ENCODE measurements around the gene ASXL2.

Gene ASXL2

GRCh38 chr2:25809646-25810045 is 68.6 kb downstream of the ASXL2 start:
- Histone ChIP-seq H3K27ac (no peak overlapping the region), H3K36me3 (peaks cover 22% of the 10 kb centered on the region), H3K4me3 (ENCODE audit: low read depth, low read length) (no peak overlapping the region), H3K27me3 (ENCODE audit: insufficient read depth, low read depth, severe bottlenecking) (no peaks in the 10 kb centered on the region), H3K9me3 (ENCODE audit: severe bottlenecking) (no peaks in the 10 kb centered on the region)
- DNase-seq: no peak
- no peak for TF ChIP-seq CTCF (IDR thresholded peaks at IDR 0.05; ENCODE audit: low read depth, low read length)

DNA sequence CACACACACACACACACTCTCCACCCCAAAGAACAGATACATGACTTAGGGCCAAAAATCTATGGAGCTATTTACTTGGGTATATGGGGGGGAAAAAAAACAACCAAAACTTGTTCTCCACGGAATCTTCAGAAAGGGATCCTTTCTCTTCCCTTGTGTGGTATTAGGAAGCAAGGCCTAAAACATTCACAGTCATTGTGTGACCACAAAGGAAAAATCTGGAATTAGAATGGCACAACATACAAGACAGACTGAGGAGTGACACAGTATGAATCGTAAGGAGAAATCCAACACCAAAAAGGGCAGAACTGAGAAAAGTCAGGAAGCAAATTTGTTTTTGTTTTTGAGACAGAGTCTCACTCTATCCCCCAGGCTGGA is 70.3 kb downstream of the ASXL2 start:
- DNase-seq: no peak
- Histone ChIP-seq H3K27me3 (ENCODE audit: insufficient read depth, low read depth, severe bottlenecking) (no peaks in the 10 kb centered on the region), H3K4me3 (ENCODE audit: low read depth, low read length) (no peak overlapping the region), H3K36me3 (peaks cover 37% of the 10 kb centered on the region), H3K27ac (no peak overlapping the region), H3K9me3 (ENCODE audit: severe bottlenecking) (no peaks in the 10 kb centered on the region)
- TF ChIP-seq CTCF (IDR thresholded peaks at IDR 0.05; ENCODE audit: low read depth, low read length): no peak

GRCh38 chr2:25806941-25807340 is 71.3 kb downstream of the ASXL2 start:
- DNase-seq: no peak
- H3K9me3 ChIP-seq (ENCODE audit: severe bottlenecking): no peaks in the 10 kb centered on the region
- H3K4me3 ChIP-seq (ENCODE audit: low read depth, low read length): no peak overlapping the region
- no peaks in the 10 kb centered on the region for H3K27me3 ChIP-seq (ENCODE audit: insufficient read depth, low read depth, severe bottlenecking)
- no peak for TF ChIP-seq CTCF (IDR thresholded peaks at IDR 0.05; ENCODE audit: low read depth, low read length)
- H3K36me3 ChIP-seq: peaks cover 43% of the 10 kb centered on the region
- H3K27ac ChIP-seq: no peak overlapping the region

DNA sequence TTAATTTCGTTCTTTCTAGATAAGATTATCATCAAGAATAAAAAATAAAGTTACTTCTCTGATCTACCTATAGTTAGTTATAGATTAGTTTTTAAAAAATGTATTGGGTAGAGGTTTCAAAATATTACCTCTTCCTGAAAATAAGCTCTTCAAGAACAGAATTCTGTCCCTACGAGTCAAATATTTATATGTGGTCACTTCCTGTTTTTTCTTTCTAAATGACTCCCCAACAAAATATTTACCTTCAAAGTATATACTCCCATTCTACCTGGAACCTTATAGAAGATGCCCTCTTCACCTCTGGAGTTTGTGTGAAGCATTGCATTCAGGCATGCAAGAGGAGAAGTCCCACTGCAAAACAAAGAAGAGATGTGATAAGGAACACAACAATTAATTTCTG is 72.3 kb downstream of the ASXL2 start:
- peaks cover 44% of the 10 kb centered on the region for H3K36me3 ChIP-seq
- no peak overlapping the region for H3K27ac ChIP-seq
- TF ChIP-seq CTCF (IDR thresholded peaks at IDR 0.05; ENCODE audit: low read depth, low read length): no peak
- H3K9me3 ChIP-seq (ENCODE audit: severe bottlenecking): no peaks in the 10 kb centered on the region
- no peak overlapping the region for H3K4me3 ChIP-seq (ENCODE audit: low read depth, low read length)
- DNase-seq: no peak
- H3K27me3 ChIP-seq (ENCODE audit: insufficient read depth, low read depth, severe bottlenecking): no peaks in the 10 kb centered on the region

- no peak overlapping the region for H3K4me3 ChIP-seq (ENCODE audit: low read depth, low read length)
- H3K27me3 ChIP-seq (ENCODE audit: insufficient read depth, low read depth, severe bottlenecking): no peaks in the 10 kb centered on the region
- DNase-seq: no peak
- no peaks in the 10 kb centered on the region for H3K9me3 ChIP-seq (ENCODE audit: severe bottlenecking)
- H3K27ac ChIP-seq: no peak overlapping the region
- no peak for TF ChIP-seq CTCF (IDR thresholded peaks at IDR 0.05; ENCODE audit: low read depth, low read length)
- peaks cover 43% of the 10 kb centered on the region for H3K36me3 ChIP-seq
Observed at GRCh38 chr2:25804338-25804737, 73.9 kb downstream of the ASXL2 start.

GRCh38 chr2:25799301-25799700 is 79.0 kb downstream of the ASXL2 start:
- no peak for TF ChIP-seq CTCF (IDR thresholded peaks at IDR 0.05; ENCODE audit: low read depth, low read length)
- H3K27ac ChIP-seq: no peak overlapping the region
- no peak for DNase-seq
- H3K4me3 ChIP-seq (ENCODE audit: low read depth, low read length): no peak overlapping the region
- no peaks in the 10 kb centered on the region for H3K9me3 ChIP-seq (ENCODE audit: severe bottlenecking)
- no peaks in the 10 kb centered on the region for H3K27me3 ChIP-seq (ENCODE audit: insufficient read depth, low read depth, severe bottlenecking)
- H3K36me3 ChIP-seq: peaks cover 52% of the 10 kb centered on the region

Measured in WERI-Rb-1 (cell line).